Jurkat, Clone E6-1 (cell line): ENCODE data around the gene ZNF575.
A peak's percentile ranks its signal among the peaks of the same experiment; 100 is the strongest.

Source experiments
- DNase-seq: peaks from one replicate; pipeline ENCODE4 v3.0.0-alpha.2; 2011; ENCODE audit warnings: low read depth, low spot score
- H3K4me3 ChIP-seq: 2 replicates; pipeline ENCODE4 v1.5.1; 2011; ENCODE audit warnings: mild to moderate bottlenecking, low read length, control low read depth, moderate library complexity

The ZNF575 gene

DNA sequence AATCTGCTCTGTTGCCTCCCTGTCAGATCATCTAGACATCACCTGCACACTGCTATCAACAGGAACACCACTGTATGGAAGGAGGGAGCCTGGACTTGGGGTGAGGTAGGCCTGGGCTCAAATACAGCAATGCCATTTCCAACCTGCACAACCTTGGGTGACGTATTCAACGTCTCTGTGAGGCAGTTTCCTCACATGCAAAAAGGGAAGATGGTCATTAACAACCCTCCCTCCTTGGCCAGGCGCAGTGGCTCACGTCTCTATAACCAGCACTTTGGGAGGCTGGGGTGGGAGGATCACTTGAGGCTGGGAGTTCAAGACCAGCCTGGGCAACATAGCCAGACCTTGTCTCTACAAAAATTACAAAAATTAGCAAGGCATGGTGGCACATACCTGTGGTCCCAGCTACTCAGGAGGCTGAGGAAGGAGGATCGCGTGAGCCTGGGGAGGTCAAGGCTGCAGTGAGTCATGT lies 29.3 kb downstream of the ZNF575 start:
- peak overlapping the region; percentile 12 for H3K4me3 ChIP-seq
- DNase-seq, result no peak

DNA sequence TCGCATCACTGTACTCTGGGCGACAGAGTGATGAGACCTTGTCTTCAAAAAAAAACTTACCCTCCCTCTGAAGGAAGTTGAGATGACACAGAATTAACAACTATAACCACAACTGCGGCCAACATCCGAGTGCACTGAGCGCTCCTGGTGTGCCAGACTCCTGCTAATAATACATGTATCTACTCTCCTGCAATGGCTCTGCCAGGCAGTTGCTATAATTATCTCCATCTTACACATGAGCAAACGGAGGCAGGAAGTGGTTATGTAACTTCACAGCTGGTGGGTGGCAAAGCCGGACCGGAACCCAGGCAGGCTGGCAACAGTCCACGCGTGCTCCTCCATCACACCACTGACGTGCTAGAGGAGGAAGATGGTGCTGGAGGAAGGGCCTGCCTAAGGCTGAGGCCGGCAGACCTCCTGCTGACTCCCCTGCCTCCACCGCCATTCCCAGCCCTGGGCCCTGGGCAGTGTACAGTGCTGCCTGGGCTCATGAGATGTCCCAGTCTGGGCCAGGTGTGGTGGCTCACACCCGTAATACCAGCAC lies 29.8 kb downstream of the ZNF575 start:
- H3K4me3 ChIP-seq, result no peak overlapping the region
- DNase-seq, result peak; percentile 96

DNA sequence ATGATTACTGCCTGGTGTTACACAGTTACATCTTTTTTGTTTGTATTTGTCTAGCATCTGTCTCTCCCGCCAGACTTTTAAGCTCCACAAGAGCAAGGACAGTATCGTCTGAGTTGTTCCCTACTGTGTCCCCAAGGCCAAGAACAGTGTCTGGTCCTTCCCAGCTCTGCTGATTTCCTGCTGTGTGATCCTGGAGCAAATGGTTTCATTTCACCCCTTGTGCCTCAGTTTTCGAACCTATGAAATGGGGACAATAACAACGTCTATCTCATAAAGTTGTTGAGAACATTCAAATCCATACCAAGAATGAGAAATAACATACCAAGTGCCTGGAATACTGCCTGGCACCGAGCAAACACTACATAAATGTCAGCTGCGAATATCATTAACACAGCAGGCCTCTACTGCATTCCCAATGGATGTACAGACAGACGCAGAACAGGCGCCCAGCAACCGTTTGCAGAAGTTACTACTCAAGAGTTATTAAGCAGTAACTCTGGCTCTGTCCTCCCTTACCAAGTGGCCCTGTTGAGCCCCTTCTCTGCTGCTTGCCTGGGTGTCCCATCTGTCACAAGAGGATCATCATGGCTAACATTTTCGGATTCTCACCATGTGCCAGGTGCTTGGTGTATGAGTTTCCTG lies 30.9 kb downstream of the ZNF575 start:
- no peak overlapping the region for H3K4me3 ChIP-seq
- DNase-seq, result no peak

DNA sequence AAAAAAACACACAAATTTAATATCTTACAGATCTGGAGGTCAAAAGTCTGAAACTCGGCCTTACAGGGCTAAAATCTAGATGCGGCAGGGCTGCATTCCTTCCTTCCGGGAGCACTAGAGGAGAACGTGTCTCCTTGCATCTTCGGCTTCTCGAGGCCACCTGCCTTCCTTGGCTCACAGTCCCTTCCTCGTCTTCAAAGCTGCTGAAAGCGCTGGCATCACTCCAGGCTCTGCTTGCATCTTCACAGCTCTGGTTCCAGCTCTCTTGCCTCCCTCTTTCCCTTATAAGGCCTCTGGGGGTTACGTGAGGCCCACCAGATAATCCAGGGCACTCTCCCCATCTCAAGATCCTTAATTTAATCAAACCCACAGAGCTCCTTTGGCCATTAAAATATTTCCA lies 31.8 kb downstream of the ZNF575 start:
- DNase-seq, result peak; percentile 52
- H3K4me3 ChIP-seq, result no peak overlapping the region

DNA sequence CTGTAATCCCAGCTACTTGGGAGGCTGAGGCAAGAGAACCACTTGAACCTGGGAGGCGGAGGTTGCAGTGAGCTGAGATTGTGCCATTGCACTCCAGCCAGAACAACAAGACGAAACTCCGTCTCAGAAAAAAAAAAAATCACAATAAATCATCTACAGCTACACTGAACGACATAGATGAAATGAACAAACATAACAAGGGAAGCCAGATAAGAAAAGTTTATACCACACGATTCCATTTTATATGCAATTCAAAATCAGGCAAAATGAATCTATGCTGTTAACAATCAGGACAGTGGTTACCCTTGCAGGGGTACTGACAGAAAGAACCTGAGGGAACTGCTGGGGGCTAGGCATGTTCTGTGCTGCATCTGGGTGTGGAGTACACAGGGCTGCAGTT lies 36.7 kb downstream of the ZNF575 start:
- no peak for DNase-seq
- no peak overlapping the region for H3K4me3 ChIP-seq

DNA sequence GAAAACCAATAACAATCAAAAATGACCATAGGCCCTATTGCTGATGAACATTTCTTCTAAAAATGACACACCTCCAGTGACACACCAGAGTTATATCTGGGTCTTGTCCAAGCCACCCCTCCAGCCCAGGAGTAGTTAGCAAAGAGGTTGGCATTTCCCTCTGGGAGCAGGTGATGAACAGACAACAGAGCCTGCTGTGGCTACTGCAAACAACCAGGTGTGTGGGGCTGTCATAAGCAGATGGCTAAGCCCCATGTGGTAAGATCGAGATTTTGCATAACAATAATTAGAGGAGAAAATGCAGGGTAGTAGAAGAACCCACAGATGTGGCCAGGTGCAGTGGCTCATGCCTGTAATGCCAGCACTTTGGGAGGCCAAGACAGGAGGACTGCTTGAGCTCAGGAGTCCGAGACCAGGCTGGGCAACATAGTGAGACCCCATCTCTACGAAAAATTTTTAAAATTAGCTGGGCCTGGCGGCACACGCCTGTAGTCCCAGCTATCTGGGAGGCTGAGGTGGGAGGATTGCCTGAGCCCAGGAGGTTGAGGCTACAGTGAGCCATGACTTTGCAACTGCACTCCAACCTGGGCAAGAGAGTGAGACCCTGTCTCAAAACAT lies 37.3 kb downstream of the ZNF575 start:
- peak; percentile 50 for DNase-seq
- H3K4me3 ChIP-seq, result no peak overlapping the region

DNA sequence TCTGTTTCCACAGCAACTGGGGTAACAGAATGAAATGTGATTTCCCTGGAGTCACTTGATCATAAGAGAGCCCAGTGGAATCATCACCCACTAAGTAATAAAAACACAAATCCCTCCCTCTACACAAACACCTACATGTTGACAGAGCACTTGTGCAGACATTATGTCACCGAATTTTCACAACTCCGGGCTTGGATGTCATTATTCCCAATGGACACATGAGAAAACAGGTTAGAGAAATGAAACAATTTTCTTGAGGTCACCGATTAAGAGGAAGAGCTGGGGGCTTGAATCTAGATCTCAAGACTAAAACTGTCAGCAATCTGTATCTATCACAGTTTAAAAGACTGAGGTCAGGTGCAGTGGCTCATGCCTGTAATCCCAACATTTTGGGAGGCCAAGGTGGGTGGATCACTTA lies 39.2 kb downstream of the ZNF575 start:
- no peak overlapping the region for H3K4me3 ChIP-seq
- DNase-seq, result no peak

DNA sequence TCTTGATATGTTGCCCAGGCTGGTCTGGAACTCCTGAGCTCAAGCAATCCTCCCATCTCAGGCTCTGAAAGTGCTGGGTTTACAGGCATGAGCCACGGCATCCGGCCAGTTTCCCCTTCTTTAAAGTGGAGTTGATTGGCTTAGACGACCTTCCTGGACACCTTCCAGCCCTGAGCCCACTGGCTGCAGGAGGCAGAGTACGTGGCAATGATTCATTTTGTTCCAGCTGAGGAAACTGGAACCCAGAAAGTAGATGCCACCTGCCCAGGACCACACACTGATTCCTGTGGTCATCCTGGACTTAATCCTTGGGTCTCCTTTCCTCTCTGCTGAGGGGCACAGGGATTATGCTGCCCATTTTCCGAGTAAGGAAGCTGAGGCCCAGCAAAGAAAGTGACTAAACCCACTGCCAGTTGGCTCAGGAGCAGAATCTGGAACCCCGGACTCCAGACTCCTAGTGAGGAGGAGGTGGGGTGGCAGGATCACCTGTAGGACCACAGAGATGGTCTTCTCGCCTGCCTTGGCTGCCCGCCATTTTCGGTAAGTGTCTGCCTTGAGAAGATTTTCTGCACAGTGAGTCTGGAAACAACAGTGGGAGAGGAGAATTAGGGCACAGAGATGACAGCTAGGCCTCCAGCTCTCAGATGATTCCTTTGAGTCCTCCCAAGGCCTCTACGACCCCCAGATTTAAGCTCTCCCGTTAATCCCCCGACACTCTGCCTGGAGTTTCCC lies 41.6 kb downstream of the ZNF575 start:
- H3K4me3 ChIP-seq, result peak overlapping the region; percentile 98
- no peak for DNase-seq

DNA sequence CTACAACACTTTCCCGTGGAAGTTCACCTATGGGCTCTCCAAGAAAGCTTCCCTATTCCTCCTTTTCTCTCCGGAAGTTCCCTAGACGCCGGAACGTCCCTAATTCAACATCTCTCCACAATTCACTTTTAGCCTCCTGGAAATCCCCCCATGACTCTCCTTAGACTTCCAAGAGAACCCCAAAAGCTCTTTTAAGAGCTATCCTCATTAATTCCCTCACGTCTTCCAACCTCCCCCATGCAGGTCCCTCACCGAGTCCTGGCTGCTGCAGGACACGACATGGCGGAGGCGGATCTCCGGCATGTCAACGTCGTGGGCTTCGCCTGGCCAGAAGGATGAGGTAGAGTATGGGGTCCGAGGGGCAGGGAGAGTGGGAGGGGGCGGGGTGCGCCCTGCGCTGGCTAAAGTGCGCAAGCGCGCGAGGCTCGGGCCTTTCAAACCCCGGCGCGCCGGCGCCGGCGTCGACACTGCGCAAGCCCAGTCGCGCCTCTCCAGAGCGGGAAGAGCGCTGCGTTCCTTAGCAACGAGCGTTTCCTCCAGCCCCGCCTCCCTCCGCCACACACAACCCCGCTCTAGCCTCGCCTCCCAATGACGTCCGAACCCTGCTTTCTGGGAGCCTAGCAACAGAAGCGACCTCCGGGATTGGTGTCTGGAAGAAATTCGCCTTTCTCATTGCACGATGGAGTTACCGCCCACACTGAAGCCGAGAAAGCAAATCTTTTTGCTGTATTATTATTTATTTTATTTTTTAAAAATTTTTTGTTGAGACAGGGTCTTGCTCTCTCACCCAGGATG lies 42.4 kb downstream of the ZNF575 start, which contains the start of the genes PINLYP and XRCC1:
PINLYP (plus strand) TSS at position 646 of the 795 bp plus-strand sequence. CDS start 1,391 bp downstream, outside the sequence.
XRCC1 (minus strand) TSS at position 372 of the 795 bp plus-strand sequence; CDS start at position 303, 69 bp downstream.
- DNase-seq, result peak; percentile 98
- peak within 1 kb of the TSS; percentile 98 for H3K4me3 ChIP-seq

DNA sequence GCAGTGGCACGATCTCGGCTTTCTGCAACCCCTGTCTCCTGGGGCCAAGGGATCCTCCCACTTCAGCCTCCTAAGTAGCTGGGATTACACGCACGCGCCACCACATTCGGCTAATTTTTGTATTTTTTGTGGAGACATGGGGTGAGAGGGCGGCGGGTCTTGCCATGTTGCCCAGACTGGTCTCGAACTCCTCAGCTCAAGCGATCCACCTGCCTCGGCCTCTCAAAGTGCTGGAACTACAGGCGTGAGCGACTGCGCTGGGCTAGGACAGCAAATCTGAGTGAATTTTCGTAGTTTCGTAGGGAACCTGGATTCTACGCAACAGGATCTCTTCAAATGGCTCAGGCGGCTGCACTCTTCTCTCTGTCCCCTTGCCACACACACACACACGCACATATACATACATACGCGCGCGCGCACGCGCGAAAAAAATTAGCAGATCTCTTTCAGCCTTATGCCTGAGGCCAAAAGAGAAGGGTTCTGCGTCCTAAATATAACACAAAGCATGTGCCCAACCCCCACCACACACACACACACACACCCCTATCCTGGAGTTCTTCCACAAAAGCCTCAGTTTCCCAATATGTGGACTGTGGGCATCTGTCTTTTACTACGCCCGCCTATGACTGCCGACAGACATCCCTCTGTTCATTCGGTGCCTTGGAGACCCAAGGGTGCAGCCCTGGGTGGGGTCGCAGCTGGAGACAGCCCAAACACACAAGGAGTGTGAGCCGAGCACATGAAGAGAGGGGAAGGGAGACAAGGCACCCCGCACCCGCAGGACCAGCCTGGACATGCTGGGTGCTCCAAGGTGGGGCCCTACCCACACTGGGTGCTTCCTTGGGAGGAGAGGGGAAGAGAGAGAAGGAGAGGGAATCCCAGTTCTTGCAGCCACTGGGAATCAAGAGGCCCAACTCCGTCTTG lies 43.2 kb downstream of the ZNF575 start:
- DNase-seq, result no peak
- H3K4me3 ChIP-seq, result peak overlapping the region; percentile 46

DNA sequence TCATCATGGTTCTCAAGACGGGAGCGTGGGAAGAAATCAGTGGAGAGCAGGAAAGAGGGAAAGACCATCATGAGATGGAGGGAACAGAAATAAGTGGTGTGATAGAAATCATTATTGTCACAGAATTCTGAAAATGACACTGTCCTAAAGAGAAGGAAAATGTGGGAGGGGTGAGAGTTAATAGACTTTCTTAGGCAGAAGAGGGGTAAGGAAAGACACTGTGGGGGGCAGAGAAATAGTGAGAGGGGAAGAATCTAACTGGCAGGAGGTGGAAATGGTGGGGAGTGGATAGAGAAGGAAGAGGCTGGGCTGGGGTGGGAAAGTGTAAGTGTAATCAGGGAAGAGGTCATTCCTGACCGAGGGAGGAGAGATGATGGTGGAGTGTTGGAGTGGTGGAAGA lies 45.8 kb downstream of the ZNF575 start:
- no peak overlapping the region for H3K4me3 ChIP-seq
- no peak for DNase-seq

DNA sequence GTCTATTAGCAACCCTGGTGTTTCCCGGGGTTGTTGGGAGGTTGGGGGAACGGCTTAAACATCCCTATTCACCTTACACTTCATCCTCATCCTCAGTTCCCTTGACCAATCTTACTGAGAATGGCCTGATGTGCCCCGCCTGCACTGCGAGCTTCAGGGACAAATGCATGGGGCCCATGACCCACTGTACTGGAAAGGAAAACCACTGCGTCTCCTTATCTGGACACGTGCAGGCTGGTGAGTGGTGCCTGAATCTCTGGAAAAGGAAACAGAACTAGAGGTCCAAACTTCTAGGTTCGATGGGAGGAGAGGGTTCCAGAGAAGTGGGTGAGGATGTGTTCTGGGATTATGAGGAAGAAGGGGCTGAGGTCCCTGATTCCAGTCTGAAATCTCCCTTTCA lies 48.5 kb downstream of the ZNF575 start:
- H3K4me3 ChIP-seq, result peak overlapping the region; percentile 66
- DNase-seq, result no peak

DNA sequence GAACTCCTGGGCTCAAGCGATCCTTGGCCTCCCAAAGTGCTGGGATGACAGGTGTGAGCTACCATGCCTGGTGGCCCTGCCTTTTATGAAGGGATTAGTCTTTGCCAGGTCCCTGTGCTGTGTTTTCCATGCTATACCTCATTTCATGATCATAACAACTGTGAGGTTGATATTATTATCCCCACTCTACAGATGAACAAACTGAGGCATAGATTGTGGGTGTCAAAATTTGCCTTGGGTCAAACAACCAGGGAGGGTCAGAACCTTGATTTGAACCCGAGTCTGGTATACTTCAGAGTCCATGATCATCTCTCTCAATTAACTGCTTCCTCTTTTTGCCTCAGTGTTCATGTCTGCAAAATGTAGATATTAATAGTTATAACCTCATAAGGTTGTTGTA lies 49.5 kb downstream of the ZNF575 start:
- no peak for DNase-seq
- no peak overlapping the region for H3K4me3 ChIP-seq

DNA sequence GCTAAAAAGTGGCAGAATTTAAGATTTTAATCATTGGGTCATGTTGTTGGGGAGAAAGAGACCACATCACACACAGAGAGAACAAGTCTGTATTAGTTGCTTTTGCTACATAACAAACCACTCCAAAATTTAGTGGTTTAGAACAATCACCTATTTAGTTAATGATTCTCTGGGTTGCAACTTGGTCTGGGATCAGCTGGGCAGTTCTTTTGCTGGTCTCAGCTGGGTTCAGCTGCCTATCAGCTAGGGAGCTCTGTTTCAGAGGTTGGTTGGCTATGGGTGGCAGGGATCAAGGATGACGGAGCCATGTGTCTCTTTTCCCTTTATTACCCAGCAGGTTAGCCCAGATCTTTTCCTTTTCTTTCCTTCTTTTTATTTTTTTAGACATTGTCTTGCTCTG lies 51.5 kb downstream of the ZNF575 start:
- H3K4me3 ChIP-seq, result no peak overlapping the region
- DNase-seq, result no peak
